GM23338 (cell line): ENCODE measurements around the gene OR2T11. TPM values are rescaled to one million over a fixed set of nuclear protein-coding genes. Genes with fewer than 3 reads are reported as not detected.

Experiments
- ATAC-seq: fragments of 200-7000 bp; cut with Tn5 transposase; 3 replicates; pipeline ENCODE4 v1.9.1; 2020
- DNase-seq: peaks from one replicate; pipeline ENCODE4 v3.0.0-alpha.2; 2015; ENCODE audit warnings: low spot score
- H2AFZ ChIP-seq: fragments of 200-600 bp; sonication (generic); 2 replicates; pipeline ENCODE4 v1.8.0; 2016; ENCODE audit warnings: antibody characterized with exemption, mild to moderate bottlenecking, moderate library complexity
- H3F3A ChIP-seq: fragments of 200-600 bp; sonication (generic); replicated peaks from 2 replicates; pipeline ENCODE4 v1.8.0; 2017; ENCODE audit warnings: antibody characterized with exemption, mixed run types, low read depth
- H3K27ac ChIP-seq: fragments of 200-600 bp; sonication (generic); 2 replicates; pipeline ENCODE4 v1.6.1; 2016; ENCODE audit warnings: low read depth
- H3K27me3 ChIP-seq: fragments of 200-600 bp; sonication (generic); 2 replicates; pipeline ENCODE4 v1.8.0; 2016; ENCODE audit warnings: mild to moderate bottlenecking, mixed run types, moderate library complexity; ENCODE audit not compliant: insufficient read depth
- H3K36me3 ChIP-seq: fragments of 200-600 bp; sonication (generic); 2 replicates; pipeline ENCODE4 v1.8.0; 2016; ENCODE audit warnings: mild to moderate bottlenecking; ENCODE audit not compliant: insufficient read depth
- H3K4me1 ChIP-seq: fragments of 200-600 bp; sonication (generic); 2 replicates; pipeline ENCODE4 v1.8.0; 2016; ENCODE audit warnings: mild to moderate bottlenecking, moderate library complexity; ENCODE audit not compliant: insufficient read depth
- H3K4me2 ChIP-seq: fragments of 200-600 bp; sonication (generic); 2 replicates; pipeline ENCODE4 v1.7.1; 2017; ENCODE audit warnings: mixed run types
- H3K4me3 ChIP-seq: fragments of 200-600 bp; sonication (generic); 2 replicates; pipeline ENCODE4 v1.6.1; 2016; ENCODE audit warnings: mixed run types
- H3K79me2 ChIP-seq: fragments of 200-600 bp; sonication (generic); replicated peaks from 2 replicates; pipeline ENCODE4 v1.8.0; 2017; ENCODE audit warnings: mild to moderate bottlenecking; ENCODE audit not compliant: insufficient read depth
- H3K9me2 ChIP-seq: fragments of 200-600 bp; sonication (generic); 2 replicates; pipeline ENCODE4 v1.8.0; 2017; ENCODE audit not compliant: insufficient read depth
- H4K20me1 ChIP-seq: fragments of 200-600 bp; sonication (generic); replicated peaks from 2 replicates; pipeline ENCODE4 v1.8.0; 2017; ENCODE audit warnings: mild to moderate bottlenecking; ENCODE audit not compliant: insufficient read depth
- H3K27ac Mint-ChIP-seq: 2 replicates; pipeline ENCODE4 v1.8.0; 2020; ENCODE audit warnings: inconsistent platforms, mild to moderate bottlenecking, moderate library complexity, mixed read lengths
- H3K27me3 Mint-ChIP-seq: 3 replicates; pipeline ENCODE4 v1.8.0; 2022; ENCODE audit warnings: low read depth, mild to moderate bottlenecking, moderate library complexity, mixed read lengths, inconsistent platforms; ENCODE audit not compliant: insufficient read depth, poor library complexity
- H3K36me3 Mint-ChIP-seq: 3 replicates; pipeline ENCODE4 v1.8.0; 2021; ENCODE audit warnings: low read depth, mild to moderate bottlenecking, inconsistent platforms, moderate library complexity, mixed read lengths
- H3K4me1 Mint-ChIP-seq: 3 replicates; pipeline ENCODE4 v1.8.0; 2020; ENCODE audit warnings: mild to moderate bottlenecking, inconsistent platforms, mixed read lengths
- H3K4me3 Mint-ChIP-seq: 3 replicates; pipeline ENCODE4 v1.8.0; 2021; ENCODE audit warnings: moderate library complexity, mild to moderate bottlenecking, inconsistent platforms, mixed read lengths
- H3K9me3 Mint-ChIP-seq: 3 replicates; pipeline ENCODE4 v1.8.0; 2020; ENCODE audit warnings: moderate library complexity, mild to moderate bottlenecking, inconsistent platforms, mixed read lengths
- CREB1 ChIP-seq: fragments of 250-450 bp; sonication (Bioruptor Pico); IDR thresholded peaks from 2 replicates; pipeline ENCODE4 v1.5.0; 2020; ENCODE audit warnings: low read depth, mild to moderate bottlenecking, moderate library complexity
- EZH2 ChIP-seq: fragments of 200-600 bp; sonication (generic); IDR thresholded peaks from one replicate; pipeline ENCODE4 v1.8.0; 2017; ENCODE audit warnings: antibody characterized with exemption, mild to moderate bottlenecking, low read depth; ENCODE audit not compliant: unreplicated experiment
- EZH2phosphoT487 ChIP-seq: fragments of 200-600 bp; sonication (generic); IDR thresholded peaks from one replicate; pipeline ENCODE4 v1.8.1; 2018; ENCODE audit warnings: antibody characterized with exemption; ENCODE audit not compliant: unreplicated experiment
- JUNB ChIP-seq: IDR thresholded peaks from one replicate; pipeline ENCODE4 v1.6.1; 2016; ENCODE audit warnings: antibody characterized with exemption; ENCODE audit not compliant: unreplicated experiment
- STAT1 ChIP-seq: IDR thresholded peaks from one replicate; pipeline ENCODE4 v1.6.1; 2016; ENCODE audit warnings: antibody characterized with exemption; ENCODE audit not compliant: unreplicated experiment
- ZNF114 ChIP-seq: fragments of 250-450 bp; sonication (Bioruptor Pico); IDR thresholded peaks from 2 replicates; pipeline ENCODE4 v1.5.0; 2020; ENCODE audit warnings: mild to moderate bottlenecking, moderate library complexity
- ZNF331 ChIP-seq: fragments of 250-450 bp; sonication (Bioruptor Pico); IDR thresholded peaks from 2 replicates; pipeline ENCODE4 v1.5.0; 2020; ENCODE audit warnings: low read depth, mild to moderate bottlenecking, moderate library complexity
- polyA plus RNA-seq: library from polyadenylated mRNA; unstranded; fragments of >200 nt; fragmentation: Nextera tagmentation; extraction: Ambion mirVana; gene quantifications from 2 replicates; pipeline ENCODE4 v1.2.1, GENCODE V29; 2016
- total RNA-seq: library from RNA; depleted of rRNA; stranded (reverse); fragments of >200 nt; shearing (Covaris generic); gene quantifications from 2 replicates; pipeline ENCODE4 v1.2.3, GENCODE V29; 2014
- TF ChIP-seq, protein P1 (sequence below): fragments of 250-450 bp; sonication (Bioruptor Pico); IDR thresholded peaks from 2 replicates; pipeline ENCODE4 v1.5.0; 2020; ENCODE audit warnings: mild to moderate bottlenecking, moderate library complexity
- TF ChIP-seq, protein P2 (sequence below), 2 experiments: fragments of 200-600 bp in 1 of 2; sonication (generic) in 1 of 2; conservative IDR thresholded peaks; 2 replicates each; pipeline versions ENCODE4 v1.5.1 to v1.6.1; 2016 to 2017; ENCODE audit warnings: antibody characterized with exemption in 2 of 2, low read depth in 2 of 2, mild to moderate bottlenecking in 2 of 2, moderate library complexity in 1 of 2
- TF ChIP-seq, protein P3 (sequence below): IDR thresholded peaks from 2 replicates; pipeline ENCODE4 v1.6.1; 2016; ENCODE audit warnings: antibody characterized with exemption

Gene OR2T11
- total and polyA plus RNA-seq, 2 experiments from 2014 or later: not detected

DNA sequence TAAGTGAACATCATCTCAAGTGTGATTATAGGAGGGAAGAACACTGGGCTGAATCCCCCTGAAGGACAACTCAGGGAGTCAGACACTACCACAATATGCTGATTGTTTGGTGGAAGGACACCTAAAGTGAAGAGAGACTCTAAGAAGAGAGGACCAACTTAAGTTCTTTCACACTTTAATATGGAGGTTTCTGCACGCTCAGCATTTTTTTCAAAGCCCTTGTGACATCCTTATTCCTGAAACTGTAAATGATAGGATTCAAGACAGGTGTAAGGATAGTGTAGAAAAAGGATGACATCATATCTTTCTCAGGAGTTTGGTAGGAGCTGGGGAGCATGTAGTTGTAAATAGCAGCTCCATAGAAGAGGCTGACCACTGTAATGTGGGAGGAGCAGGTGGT lies 42.2 kb downstream of the OR2T11 start:
- Histone ChIP-seq H3K4me2 (no peak overlapping the region), H3K79me2 (no peaks in the 10 kb centered on the region), H3K9me2 (no peaks in the 10 kb centered on the region), H3F3A (no peaks in the 10 kb centered on the region), H2AFZ (no peak overlapping the region), H3K27me3 (no peaks in the 10 kb centered on the region), H3K27ac (no peak overlapping the region), H3K36me3 (0 out of 2 replicates have a peak, but pooled peaks cover 11% of the 10 kb centered on the region), H3K4me3 (no peak overlapping the region), H3K4me1 (no peaks in the 10 kb centered on the region), H4K20me1 (no peaks in the 10 kb centered on the region)
- Mint-ChIP-seq H3K36me3 (peaks cover 19% of the 10 kb centered on the region; the same call in 2 of the 3 replicates), H3K27me3 (peaks cover 4% of the 10 kb centered on the region), H3K4me1 (no peaks in the 10 kb centered on the region), H3K9me3 (peaks cover 86% of the 10 kb centered on the region), H3K27ac (no peak overlapping the region), H3K4me3 (no peak overlapping the region)
- DNase-seq: no peak
- TF ChIP-seq EZH2: no peak
- no peak for TF ChIP-seq EZH2phosphoT487
- TF ChIP-seq CREB1 (CRISPR knock-in tag): no peak
- TF ChIP-seq, protein P1, sequence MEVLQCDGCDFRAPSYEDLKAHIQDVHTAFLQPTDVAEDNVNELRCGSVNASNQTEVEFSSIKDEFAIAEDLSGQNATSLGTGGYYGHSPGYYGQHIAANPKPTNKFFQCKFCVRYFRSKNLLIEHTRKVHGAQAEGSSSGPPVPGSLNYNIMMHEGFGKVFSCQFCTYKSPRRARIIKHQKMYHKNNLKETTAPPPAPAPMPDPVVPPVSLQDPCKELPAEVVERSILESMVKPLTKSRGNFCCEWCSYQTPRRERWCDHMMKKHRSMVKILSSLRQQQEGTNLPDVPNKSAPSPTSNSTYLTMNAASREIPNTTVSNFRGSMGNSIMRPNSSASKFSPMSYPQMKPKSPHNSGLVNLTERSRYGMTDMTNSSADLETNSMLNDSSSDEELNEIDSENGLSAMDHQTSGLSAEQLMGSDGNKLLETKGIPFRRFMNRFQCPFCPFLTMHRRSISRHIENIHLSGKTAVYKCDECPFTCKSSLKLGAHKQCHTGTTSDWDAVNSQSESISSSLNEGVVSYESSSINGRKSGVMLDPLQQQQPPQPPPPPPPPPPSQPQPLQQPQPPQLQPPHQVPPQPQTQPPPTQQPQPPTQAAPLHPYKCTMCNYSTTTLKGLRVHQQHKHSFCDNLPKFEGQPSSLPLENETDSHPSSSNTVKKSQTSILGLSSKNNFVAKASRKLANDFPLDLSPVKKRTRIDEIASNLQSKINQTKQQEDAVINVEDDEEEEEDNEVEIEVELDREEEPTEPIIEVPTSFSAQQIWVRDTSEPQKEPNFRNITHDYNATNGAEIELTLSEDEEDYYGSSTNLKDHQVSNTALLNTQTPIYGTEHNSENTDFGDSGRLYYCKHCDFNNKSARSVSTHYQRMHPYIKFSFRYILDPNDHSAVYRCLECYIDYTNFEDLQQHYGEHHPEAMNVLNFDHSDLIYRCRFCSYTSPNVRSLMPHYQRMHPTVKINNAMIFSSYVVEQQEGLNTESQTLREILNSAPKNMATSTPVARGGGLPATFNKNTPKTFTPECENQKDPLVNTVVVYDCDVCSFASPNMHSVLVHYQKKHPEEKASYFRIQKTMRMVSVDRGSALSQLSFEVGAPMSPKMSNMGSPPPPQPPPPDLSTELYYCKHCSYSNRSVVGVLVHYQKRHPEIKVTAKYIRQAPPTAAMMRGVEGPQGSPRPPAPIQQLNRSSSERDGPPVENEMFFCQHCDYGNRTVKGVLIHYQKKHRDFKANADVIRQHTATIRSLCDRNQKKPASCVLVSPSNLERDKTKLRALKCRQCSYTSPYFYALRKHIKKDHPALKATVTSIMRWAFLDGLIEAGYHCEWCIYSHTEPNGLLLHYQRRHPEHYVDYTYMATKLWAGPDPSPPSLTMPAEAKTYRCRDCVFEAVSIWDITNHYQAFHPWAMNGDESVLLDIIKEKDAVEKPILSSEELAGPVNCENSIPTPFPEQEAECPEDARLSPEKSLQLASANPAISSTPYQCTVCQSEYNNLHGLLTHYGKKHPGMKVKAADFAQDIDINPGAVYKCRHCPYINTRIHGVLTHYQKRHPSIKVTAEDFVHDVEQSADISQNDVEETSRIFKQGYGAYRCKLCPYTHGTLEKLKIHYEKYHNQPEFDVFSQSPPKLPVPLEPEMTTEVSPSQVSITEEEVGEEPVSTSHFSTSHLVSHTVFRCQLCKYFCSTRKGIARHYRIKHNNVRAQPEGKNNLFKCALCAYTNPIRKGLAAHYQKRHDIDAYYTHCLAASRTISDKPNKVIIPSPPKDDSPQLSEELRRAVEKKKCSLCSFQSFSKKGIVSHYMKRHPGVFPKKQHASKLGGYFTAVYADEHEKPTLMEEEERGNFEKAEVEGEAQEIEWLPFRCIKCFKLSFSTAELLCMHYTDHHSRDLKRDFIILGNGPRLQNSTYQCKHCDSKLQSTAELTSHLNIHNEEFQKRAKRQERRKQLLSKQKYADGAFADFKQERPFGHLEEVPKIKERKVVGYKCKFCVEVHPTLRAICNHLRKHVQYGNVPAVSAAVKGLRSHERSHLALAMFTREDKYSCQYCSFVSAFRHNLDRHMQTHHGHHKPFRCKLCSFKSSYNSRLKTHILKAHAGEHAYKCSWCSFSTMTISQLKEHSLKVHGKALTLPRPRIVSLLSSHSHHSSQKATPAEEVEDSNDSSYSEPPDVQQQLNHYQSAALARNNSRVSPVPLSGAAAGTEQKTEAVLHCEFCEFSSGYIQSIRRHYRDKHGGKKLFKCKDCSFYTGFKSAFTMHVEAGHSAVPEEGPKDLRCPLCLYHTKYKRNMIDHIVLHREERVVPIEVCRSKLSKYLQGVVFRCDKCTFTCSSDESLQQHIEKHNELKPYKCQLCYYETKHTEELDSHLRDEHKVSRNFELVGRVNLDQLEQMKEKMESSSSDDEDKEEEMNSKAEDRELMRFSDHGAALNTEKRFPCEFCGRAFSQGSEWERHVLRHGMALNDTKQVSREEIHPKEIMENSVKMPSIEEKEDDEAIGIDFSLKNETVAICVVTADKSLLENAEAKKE (CRISPR knock-in tag): no peak
- TF ChIP-seq STAT1: no peak
- TF ChIP-seq JUNB: no peak
- no peak for TF ChIP-seq ZNF114 (CRISPR knock-in tag)
- TF ChIP-seq, protein P2, sequence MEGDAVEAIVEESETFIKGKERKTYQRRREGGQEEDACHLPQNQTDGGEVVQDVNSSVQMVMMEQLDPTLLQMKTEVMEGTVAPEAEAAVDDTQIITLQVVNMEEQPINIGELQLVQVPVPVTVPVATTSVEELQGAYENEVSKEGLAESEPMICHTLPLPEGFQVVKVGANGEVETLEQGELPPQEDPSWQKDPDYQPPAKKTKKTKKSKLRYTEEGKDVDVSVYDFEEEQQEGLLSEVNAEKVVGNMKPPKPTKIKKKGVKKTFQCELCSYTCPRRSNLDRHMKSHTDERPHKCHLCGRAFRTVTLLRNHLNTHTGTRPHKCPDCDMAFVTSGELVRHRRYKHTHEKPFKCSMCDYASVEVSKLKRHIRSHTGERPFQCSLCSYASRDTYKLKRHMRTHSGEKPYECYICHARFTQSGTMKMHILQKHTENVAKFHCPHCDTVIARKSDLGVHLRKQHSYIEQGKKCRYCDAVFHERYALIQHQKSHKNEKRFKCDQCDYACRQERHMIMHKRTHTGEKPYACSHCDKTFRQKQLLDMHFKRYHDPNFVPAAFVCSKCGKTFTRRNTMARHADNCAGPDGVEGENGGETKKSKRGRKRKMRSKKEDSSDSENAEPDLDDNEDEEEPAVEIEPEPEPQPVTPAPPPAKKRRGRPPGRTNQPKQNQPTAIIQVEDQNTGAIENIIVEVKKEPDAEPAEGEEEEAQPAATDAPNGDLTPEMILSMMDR (conservative IDR thresholded peaks at IDR 0.05; ENCODE audit: low read depth in 2 of 2): no peak
- TF ChIP-seq ZNF331 (CRISPR knock-in tag): no peak
- TF ChIP-seq, protein P3, sequence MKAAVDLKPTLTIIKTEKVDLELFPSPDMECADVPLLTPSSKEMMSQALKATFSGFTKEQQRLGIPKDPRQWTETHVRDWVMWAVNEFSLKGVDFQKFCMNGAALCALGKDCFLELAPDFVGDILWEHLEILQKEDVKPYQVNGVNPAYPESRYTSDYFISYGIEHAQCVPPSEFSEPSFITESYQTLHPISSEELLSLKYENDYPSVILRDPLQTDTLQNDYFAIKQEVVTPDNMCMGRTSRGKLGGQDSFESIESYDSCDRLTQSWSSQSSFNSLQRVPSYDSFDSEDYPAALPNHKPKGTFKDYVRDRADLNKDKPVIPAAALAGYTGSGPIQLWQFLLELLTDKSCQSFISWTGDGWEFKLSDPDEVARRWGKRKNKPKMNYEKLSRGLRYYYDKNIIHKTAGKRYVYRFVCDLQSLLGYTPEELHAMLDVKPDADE: no peak
- no peak for ATAC-seq
